GM19463 (cell line): ENCODE data around the gene SPTBN2.
"Not testable (repeated sequence)": the region's sequence is repeated elsewhere in the genome, so short reads cannot be mapped to it uniquely, and the experiment has no call there.

Experiments
- ATAC-seq: cut with Tn5 transposase; IDR thresholded peaks from one replicate; pipeline ENCODE4 v1.9.1; 2021; ENCODE audit warnings: mild to moderate bottlenecking, moderate library complexity; ENCODE audit not compliant: unreplicated experiment

SPTBN2 gene

GRCh38 chr11:66725114-66725513 is 3.9 kb downstream of the SPTBN2 start:
- ATAC-seq, result no peak

DNA sequence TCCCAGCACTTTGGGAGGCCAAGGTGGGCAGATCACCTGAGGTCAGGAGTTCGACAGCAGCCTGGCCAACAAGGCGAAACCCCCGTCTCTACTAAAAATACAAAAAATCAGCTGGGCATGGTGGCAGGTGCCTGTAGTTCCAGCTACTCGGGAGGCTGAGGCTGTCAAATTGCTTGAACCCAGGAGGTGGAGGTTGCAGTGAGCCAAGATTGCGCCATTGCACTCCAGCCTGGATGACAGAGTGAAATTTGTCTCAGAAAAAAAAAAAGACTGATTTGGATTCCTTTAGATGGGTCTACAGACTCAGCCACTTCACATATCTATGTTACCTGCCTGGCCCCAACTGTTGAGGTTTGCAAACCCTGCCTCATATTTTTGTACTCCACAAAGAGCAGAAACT is 4.8 kb downstream of the SPTBN2 start:
- not testable (repeated sequence) for ATAC-seq

- ATAC-seq, result no peak
Measured at GRCh38 chr11:66723693-66724092, 5.3 kb downstream of the SPTBN2 start.

DNA sequence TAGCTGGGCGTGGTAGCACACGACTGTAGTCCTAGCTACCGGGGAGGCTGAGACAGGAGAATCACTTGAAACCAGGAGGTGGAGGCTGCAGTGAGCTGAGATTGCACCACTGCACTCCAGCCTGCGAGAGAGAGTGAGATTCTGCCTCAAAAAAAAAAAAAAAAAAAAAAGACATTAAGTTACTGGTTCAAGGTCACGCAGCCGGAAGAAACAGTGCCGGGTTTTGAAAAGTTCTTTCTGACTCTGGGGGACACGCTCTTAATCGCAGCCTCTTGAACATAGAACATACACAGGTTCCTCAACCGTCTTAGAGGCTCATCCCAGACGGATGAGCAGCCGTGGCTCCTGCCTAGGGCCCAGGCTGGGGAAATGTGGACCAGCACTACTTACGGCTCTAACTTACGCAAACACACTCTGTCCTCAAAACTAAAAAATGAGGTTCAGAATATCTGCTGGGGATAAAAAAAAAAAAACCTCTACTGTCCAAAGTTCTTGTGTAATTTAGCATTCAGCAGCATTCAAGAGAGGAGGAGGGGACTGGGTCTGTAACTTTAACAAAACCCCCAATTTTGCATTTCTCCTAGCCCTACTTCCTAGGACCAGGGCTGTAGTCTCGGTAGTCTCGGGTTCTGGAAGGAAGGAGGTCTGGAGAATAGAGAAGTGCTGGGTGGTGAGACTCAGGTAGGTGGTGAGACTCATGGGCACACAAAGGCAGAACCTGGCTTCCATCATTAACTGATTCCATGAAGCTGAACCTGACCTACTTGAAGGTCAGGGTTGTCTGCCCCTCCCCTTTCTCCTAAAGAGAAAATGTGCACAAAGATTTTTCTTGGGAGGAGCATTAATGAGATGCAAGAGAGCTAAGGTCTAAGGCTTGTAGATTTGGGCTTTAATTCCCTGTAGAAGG is 6.0 kb downstream of the SPTBN2 start:
- ATAC-seq, result no peak

DNA sequence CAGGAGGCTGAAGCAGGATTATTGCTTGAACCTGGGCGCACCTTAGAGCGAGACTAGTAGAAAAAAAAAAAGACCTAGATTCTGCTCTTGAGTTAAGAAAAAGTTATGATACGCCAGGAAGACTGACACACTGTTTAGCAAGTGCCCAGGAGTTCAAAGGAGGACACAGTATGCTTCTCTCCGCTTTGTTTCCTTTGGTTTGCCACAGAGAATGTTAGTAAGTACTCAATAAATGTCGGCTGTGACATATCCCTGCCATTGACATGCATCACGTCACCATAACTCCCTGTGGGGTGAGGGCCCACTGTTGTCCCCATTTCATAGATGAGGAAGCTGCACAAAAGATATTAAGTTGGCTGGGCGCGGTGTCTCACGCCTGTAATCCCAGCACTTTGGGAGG is 7.1 kb downstream of the SPTBN2 start:
- ATAC-seq, result no peak

GRCh38 chr11:66720899-66721470 is 8.0 kb downstream of the SPTBN2 start:
- ATAC-seq, result no peak

- ATAC-seq, result no peak
Measured at GRCh38 chr11:66720223-66720898, 8.7 kb downstream of the SPTBN2 start.

DNA sequence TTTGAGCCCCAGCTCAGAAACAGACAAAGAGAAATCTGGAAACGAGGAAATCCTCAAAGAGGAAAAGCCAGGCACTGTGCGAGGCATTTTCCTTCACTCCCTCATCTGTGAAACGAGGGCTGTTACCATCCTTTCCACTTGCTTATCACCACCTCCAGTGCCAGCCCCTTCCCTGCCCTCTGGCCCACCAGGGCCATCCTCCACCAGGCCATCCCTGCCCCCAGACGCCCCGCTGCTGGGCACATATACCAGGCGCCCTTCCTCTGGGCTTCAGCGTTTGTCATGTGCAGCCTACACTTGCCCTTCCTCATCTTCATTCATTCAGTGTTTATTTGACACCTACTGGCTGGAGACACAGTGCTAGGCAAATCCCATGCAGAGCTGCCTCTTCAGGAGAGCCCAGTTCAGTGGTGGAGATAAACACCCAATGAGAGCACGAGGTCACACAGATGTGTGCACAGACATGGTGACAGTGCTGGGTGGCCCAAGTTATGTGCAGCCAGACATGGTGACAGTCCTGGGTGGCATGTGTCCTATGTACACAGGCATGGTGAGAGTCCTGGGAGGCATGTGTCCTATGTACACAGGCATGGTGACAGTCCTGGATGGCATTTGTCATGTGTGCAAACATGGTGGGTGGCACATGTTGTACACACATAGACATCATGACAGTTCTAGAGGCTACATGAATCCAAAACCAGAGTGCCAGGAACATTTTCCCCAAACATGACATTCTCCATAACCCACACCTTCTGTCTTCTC is 9.7 kb downstream of the SPTBN2 start:
- ATAC-seq, result no peak

DNA sequence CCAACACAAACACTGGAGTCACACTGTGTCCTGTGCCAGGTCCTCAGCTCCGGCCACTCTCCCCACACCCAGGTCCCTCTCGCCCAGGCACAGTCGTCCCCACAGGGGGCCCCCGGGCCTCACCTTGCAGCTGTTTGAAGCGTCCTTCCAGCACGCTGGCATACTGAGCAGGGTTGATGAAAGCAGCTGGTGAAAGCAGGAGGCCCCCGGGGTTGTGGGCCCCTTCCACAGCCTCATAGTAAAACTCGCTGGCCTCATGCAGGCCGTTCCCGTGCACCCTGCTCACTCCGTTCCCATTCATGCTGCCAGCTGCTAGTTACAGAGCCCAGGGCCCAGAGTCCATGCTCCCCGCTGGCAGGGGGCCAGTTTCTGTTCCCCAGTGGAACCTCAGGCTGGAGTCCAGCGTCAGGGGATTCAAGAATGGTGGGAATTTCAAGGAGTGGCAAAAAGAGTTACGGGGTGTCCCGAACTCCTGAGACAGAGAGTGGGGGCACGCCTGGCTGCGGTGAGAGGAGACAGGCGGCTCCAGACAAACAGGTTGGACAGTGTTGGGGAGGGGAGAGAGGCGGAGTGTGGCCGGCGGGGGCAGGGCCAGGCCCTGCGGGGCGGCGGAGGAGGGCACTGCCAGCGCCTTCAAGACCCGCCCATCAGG is 10.6 kb downstream of the SPTBN2 start:
- no peak for ATAC-seq

- no peak for ATAC-seq
Measured at GRCh38 chr11:66717925-66718319, 11.1 kb downstream of the SPTBN2 start.

- no peak for ATAC-seq
Measured at GRCh38 chr11:66716996-66717395, 12.0 kb downstream of the SPTBN2 start.

DNA sequence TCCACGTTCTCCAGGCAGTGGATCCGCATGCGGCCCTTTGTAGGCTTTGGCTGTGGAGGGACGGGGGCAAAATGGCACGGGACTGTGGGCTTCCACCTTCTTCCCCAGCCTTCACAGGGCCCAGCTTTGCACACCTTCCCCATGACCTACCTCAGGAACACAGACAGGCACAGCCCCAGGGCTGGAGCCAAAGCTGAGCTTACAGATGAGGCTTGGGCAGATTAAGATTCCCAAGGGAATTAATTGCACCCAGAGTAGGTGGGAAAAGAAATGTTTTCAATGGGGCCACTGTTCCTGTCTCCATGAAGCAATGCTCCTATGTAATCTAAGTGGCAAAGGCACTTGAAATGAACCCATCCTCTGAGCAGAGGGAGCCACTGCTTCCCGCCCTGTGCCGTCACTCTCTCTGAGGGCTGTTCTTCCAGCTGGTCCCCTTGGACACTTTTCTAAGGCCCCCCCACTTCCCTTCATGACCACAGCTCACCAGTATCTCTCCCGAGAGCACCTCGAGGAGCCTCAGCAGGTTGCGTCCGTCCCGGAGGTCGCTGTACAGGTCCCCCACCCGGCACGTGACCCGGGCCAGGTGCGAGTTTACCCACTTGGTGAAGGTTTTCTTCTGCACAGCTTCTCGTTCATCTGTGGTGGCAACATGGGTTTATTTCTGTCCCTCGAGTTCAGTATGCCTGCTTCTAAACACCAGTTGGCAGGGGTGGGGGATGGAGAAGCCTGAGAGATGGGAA is 13.5 kb downstream of the SPTBN2 start:
- no peak for ATAC-seq

GRCh38 chr11:66713746-66714480 is 15.1 kb downstream of the SPTBN2 start:
- no peak for ATAC-seq

DNA sequence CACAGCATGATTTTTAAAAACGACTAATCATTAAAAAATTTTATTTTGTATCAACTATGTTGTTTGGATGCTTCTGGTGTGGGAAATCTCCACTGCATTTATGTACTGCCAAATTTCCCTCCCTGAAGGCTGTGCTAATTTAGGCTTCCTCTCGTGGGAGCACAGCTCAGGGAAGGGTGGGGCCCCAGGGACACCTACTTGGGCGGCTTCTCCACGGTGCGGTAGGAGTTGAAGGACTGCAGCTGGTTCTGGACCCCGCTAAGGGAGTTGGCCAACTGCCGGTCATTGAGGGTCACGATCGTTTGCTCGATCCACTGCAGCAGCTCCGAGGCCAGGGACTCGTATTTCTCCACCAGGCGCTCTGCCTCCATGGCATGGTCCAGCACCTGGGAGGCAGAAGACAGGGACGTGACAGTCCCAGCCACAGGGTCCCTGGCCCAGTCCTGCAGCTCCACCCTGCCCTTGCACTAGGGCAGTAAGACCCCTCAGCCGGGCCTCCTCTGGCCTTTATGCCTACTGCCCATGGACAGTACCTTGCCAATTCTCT is 18.6 kb downstream of the SPTBN2 start:
- ATAC-seq, result no peak

- ATAC-seq, result no peak
Measured at GRCh38 chr11:66708701-66709100, 20.3 kb downstream of the SPTBN2 start.

DNA sequence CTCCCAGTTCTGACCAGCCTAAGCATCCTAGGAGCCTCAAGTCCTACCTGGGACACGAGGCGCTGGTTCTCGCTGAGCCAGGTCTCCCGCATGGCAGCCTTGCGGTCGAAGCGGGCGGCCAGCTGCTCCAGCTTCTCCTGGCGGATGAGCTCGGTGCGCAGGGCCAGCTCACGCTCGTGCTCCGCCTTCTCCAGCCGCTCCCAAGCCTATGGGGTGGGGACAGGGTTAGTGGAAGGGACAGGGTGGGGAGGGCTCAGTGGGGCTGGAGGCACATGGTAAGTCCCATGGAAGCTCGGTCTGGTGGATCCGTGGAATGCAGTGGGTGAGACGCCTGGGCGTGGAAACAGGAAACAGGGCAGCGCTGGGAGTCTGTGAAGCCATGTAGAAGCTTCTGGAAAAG is 20.9 kb downstream of the SPTBN2 start:
- no peak for ATAC-seq

DNA sequence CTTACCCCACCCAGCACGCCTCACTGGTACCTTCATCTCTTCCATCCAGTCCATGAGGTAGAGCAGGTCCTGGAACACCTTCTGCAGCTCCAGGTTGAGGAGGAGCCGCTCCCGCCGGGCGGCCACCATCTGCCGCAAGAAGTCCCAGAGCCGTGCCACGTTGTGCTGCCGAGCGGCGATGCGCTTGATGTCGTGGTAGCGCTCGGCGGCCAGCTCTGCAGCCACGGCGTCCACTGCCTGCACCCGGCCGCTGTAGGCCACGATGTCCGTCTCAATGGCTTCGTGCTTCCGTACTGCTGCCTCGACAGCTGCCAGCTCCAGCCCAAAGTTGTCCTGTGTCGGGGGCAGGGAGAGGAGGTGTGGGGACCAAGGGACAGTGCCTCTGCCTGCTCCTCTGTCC is 21.5 kb downstream of the SPTBN2 start:
- ATAC-seq, result no peak

DNA sequence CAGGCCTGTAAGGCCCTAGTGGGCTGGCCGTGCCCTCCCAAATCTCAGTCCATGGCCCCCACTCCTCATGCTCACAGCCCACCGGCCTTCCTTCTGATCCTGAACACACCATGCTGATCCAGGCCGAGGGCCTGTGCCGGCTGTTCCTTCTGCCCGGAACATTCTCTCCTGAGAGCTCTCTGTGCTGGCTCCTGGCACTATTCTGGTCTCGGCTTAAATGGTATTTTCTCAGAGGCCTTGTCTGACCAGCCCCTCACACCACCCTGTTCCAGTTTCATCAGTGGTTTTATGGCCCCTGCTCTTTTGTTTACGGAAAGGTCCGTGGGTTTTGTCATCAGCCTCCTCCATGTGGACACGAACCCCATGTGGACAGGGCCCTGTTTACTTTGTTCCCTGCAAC is 22.0 kb downstream of the SPTBN2 start:
- no peak for ATAC-seq
